ENCODE results near the gene GALR3.

- TF ChIP-seq POLR2AphosphoS5 (IDR thresholded peaks at IDR 0.05; ENCODE audit: borderline replicate concordance, low read depth, low read length) (no peak), EZH2 (IDR thresholded peaks at IDR 0.05) (no peak)
Measured at GRCh38 chr22:37823134-37823985, at the start of gene GALR3.

Data from SK-N-MC (cell line).